Measurements from ENCODE around the gene GNAI1. TPM values are rescaled to one million over a fixed set of nuclear protein-coding genes. Genes with fewer than 3 reads are reported as not detected.

GNAI1 gene
- total RNA-seq, 2 donors from 2014 or later = 11.1 to 30.9 TPM

DNA sequence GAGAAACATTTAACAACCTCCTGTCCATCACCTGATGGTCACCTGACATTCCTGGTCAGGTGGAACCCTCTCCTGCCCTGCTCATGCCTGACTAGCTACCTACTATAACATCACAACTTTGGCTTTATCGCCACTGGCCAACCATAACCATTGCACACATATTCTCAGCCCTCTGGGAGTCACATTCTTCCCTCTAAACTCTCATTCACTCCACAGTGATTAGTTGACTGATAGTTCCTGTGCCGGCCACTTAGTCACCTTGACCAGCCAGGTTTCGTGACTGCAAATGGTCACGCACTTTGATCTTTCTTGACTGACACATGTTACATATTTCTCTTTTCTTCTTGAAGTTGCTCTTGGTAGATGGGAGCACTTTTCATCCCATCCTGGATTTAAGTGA, 50.1 kb downstream of the GNAI1 start:
- Histone ChIP-seq H3K9me3 (no peaks in the 10 kb centered on the region), H3K36me3 (no peaks in the 10 kb centered on the region), H3K4me3 (no peak overlapping the region), H3K27me3 (replicated peaks; ENCODE audit: insufficient read depth) (no peaks in the 10 kb centered on the region), H3K4me1 (ENCODE audit: control insufficient read depth in 1 of 2, low read depth in 2 of 2) (peaks cover 8 to 14% of the 10 kb centered on the region in 2 donors), H3K27ac (no peak overlapping the region)
- ATAC-seq (ENCODE audit: insufficient number of reproducible peaks, low FRiP score, low read depth) (no peak), DNase-seq (ENCODE audit: low spot score) (no peak)
- TF ChIP-seq, protein P1, sequence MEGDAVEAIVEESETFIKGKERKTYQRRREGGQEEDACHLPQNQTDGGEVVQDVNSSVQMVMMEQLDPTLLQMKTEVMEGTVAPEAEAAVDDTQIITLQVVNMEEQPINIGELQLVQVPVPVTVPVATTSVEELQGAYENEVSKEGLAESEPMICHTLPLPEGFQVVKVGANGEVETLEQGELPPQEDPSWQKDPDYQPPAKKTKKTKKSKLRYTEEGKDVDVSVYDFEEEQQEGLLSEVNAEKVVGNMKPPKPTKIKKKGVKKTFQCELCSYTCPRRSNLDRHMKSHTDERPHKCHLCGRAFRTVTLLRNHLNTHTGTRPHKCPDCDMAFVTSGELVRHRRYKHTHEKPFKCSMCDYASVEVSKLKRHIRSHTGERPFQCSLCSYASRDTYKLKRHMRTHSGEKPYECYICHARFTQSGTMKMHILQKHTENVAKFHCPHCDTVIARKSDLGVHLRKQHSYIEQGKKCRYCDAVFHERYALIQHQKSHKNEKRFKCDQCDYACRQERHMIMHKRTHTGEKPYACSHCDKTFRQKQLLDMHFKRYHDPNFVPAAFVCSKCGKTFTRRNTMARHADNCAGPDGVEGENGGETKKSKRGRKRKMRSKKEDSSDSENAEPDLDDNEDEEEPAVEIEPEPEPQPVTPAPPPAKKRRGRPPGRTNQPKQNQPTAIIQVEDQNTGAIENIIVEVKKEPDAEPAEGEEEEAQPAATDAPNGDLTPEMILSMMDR (IDR thresholded peaks at IDR 0.05) = no peak

DNA sequence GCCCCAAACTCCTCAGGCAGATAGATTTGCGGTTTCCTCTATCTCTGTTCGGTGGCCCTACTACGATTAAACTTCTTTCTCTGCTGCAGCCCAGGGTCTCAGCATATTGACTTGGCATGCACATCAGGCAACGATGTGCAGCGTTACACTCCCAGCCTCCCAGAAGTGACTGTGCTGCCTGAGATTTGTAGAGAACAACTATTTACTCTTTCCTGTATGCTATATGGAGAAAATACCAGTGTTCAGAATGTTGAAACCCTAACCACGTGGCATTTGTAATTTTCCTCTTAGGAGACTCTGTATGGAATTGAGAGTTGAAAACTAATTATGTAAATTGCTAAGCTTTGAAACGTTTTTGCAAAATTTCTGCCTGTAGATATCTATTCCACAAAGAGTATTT, 50.9 kb downstream of the GNAI1 start:
- Histone ChIP-seq H3K36me3 (no peaks in the 10 kb centered on the region), H3K4me1 (ENCODE audit: control insufficient read depth in 1 of 2, low read depth in 2 of 2) (peaks cover 8 to 15% of the 10 kb centered on the region in 2 donors), H3K4me3 (no peak overlapping the region), H3K27me3 (replicated peaks; ENCODE audit: insufficient read depth) (no peaks in the 10 kb centered on the region), H3K9me3 (no peaks in the 10 kb centered on the region), H3K27ac (no peak overlapping the region)
- ATAC-seq (ENCODE audit: insufficient number of reproducible peaks, low FRiP score, low read depth) (no peak), DNase-seq (ENCODE audit: low spot score) (no peak)
- TF ChIP-seq, protein P1 (IDR thresholded peaks at IDR 0.05) = no peak

DNA sequence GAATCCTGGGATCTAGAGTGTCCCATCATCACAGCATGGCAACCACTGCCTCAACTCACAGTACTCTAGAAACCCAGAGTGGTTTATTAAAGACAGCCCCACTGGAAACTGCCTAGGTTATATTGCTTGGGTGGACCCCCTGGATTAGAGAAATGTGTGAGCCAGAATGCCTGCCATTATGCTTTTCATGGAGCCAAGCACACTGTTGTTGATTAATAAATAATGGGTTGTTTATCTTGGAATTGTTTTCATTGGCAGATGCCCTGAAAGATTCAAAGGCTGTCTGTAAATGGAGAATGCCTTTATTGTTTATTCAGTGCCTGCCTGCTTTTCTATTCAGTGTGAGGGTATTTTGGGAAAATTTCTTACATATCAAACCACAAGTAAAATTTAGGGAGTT, 52.1 kb downstream of the GNAI1 start:
- Histone ChIP-seq H3K9me3 (no peaks in the 10 kb centered on the region), H3K36me3 (no peaks in the 10 kb centered on the region), H3K4me3 (no peak overlapping the region), H3K27me3 (replicated peaks; ENCODE audit: insufficient read depth) (no peaks in the 10 kb centered on the region), H3K4me1 (ENCODE audit: control insufficient read depth in 1 of 2, low read depth in 2 of 2) (peaks cover 8 to 20% of the 10 kb centered on the region in 2 donors), H3K27ac (no peak overlapping the region)
- TF ChIP-seq, protein P1 (IDR thresholded peaks at IDR 0.05) = no peak
- DNase-seq (ENCODE audit: low spot score) (no peak), ATAC-seq (ENCODE audit: insufficient number of reproducible peaks, low FRiP score, low read depth) (no peak)

DNA sequence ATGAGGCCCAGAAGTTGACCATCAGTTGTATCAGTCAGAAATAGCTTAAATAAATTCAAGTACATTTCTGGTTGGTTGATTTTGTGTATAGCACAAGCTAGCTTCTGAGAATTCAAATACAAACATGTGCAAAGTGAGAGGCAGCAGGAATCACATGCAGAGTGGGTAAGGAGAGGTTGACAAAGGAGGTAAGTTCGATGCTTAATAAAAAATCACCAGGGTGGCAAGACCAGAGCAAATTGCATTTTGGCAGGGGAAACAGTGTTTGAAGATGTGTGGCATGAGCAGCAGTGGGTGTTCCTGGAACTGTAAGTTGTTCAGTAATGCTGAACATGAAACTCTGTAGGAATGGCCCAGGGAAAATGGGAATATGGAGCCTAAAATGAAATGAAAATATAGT, 52.6 kb downstream of the GNAI1 start:
- Histone ChIP-seq H3K9me3 (no peaks in the 10 kb centered on the region), H3K27ac (no peak overlapping the region), H3K4me1 (ENCODE audit: control insufficient read depth in 1 of 2, low read depth in 2 of 2) (peaks cover 8 to 20% of the 10 kb centered on the region in 2 donors), H3K4me3 (no peak overlapping the region), H3K36me3 (no peaks in the 10 kb centered on the region), H3K27me3 (replicated peaks; ENCODE audit: insufficient read depth) (no peaks in the 10 kb centered on the region)
- DNase-seq (ENCODE audit: low spot score) = no peak
- ATAC-seq (ENCODE audit: insufficient number of reproducible peaks, low FRiP score, low read depth) = no peak
- TF ChIP-seq, protein P1 (IDR thresholded peaks at IDR 0.05) = no peak

DNA sequence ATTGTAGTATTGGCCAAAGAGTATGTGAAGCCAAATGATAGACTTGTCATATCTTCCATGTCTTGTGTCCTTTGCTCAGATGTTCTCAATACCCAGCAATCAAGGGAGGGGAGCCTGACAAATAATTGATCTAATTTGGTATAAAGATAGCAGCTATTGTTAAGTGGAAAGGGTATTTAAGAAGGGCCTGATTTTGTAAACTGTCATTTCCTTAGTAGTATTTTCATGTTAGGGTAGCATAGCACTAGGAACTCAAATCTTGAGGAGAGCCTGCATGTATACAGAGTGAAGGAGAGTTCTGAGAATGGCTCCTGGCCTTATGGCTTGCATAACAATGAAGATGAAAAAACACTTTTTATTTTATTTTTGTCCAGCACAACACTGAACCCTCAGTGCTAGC, 53.1 kb downstream of the GNAI1 start:
- Histone ChIP-seq H3K9me3 (no peaks in the 10 kb centered on the region), H3K4me1 (ENCODE audit: control insufficient read depth in 1 of 2, low read depth in 2 of 2) (peaks cover 8 to 20% of the 10 kb centered on the region in 2 donors), H3K36me3 (no peaks in the 10 kb centered on the region), H3K27me3 (replicated peaks; ENCODE audit: insufficient read depth) (no peaks in the 10 kb centered on the region), H3K27ac (no peak overlapping the region), H3K4me3 (no peak overlapping the region)
- TF ChIP-seq, protein P1 (IDR thresholded peaks at IDR 0.05) = no peak
- DNase-seq (ENCODE audit: low spot score) = no peak
- no peak for ATAC-seq (ENCODE audit: insufficient number of reproducible peaks, low FRiP score, low read depth)
